Measurements from ENCODE around the gene ARSB.
"Not testable (repeated sequence)": the region's sequence is repeated elsewhere in the genome, so short reads cannot be mapped to it uniquely, and the experiment has no call there.

Gene ARSB

DNA sequence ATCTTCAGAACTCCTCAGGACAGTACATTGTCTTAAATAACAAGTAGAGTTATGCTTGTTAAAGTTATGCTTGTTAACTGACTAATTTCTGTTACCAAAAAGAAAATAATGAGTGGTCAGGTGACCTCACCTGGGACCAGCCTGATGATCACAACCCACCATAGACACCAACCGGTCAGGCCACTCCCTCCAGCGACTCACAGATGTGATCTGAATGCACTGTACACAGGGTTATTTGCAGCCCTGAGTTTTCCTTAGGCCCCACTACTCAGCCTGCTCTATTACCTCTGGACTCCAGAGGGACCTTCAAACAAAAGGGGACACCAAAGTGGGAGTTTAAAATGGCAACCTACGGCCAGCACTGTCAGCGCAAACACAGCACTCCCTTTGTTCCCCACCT, 55.3 kb downstream of the ARSB start:
- DNase-seq: no peak

DNA sequence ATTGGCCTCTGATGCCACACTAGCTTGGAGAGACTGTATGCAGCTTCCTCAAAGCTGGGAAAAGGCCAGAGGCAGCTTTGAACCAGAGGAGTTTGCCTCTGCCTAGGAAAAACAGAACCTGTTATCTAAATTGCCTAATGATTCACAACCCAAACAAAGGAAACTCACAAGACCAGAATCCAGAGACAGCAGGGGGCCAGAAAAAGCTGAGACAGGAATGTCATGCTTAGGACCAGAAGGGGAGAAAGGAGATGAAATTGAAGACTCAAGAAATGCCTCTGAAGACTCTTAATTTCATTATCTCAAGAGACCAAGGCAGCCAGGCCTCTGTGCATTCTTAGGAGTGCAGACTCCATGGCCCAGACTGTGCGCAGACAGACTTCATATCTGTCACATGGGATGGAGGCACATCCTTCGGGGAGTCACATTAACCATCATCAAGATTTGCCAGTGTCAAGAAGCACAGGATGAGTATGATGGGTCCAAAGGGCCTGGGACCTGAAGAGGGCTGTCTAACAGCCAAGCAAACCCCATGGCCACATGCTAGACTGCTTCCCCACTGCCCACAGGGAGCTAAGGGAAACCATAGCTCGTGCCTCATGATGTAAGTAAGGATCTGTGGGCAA, 57.3 kb downstream of the ARSB start:
- DNase-seq: no peak

DNA sequence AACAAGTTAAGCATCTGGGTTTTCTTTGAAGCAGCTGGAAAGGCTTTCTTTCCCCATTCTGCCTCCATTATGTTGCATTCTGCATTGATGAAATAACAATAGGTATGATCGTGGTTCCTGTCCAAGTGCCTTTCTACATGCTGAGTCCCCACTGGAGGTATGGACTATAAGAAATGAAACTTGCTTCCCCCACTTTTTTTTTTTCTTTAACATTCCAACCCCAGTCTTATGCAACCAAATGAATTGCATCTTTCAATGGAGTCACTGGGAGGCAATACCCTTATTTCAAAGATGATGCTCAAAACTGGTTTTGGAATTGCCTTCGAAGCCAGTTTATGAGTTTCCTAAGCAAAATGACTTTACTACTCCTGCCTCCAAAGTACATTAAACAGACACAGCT, 58.9 kb downstream of the ARSB start:
- DNase-seq: no peak

DNA sequence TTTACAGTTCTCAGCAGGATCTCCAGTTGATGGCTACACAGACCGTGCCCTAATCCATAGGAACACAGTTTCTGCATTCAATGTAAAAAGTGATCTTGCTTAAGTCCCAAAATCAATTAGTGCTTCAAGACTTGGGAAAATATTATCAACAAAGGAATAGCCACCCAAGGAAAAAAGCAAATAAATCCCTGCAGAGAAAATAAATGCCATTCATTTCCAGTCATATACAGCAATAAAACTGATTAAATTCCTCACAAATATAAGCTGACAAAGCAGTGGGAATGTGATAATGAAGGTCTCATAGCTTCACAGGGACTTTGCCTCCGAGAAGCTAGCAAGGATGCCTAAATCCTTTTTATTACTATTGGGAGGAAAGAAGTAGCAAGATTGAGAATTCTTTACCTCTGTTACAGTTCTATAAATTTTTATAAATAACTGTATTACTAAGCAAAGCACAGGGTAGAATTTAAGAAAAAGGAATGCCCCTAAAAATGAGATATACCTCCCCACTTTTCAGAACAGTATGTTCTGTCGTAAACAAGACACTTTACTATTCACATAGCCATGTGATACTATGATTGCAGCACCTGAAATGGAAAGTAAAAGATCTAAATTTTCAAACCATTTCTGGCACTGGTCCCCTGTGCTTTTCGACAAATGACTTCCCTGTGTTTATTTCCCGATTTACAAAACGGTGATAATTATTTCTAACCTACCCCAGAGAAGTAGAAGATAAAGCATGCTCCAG, 59.8 kb downstream of the ARSB start:
- DNase-seq: no peak

DNA sequence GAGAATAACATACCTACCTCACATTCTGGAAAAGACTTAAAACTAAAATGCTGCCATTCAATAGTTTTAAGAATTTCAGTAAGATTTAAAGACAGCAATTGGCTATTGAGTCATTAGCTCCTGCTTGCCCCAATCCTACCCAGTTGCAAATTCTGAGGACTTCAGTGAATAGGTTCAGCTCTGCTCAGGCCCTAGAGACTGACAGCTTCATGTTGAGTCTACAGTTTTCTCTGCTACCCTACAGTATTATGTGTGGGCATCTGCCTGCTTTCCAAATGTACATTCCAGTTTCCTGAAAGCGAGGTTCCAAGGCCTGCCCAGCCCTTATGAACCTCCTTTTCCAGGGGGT, 61.5 kb downstream of the ARSB start:
- DNase-seq: no peak

DNA sequence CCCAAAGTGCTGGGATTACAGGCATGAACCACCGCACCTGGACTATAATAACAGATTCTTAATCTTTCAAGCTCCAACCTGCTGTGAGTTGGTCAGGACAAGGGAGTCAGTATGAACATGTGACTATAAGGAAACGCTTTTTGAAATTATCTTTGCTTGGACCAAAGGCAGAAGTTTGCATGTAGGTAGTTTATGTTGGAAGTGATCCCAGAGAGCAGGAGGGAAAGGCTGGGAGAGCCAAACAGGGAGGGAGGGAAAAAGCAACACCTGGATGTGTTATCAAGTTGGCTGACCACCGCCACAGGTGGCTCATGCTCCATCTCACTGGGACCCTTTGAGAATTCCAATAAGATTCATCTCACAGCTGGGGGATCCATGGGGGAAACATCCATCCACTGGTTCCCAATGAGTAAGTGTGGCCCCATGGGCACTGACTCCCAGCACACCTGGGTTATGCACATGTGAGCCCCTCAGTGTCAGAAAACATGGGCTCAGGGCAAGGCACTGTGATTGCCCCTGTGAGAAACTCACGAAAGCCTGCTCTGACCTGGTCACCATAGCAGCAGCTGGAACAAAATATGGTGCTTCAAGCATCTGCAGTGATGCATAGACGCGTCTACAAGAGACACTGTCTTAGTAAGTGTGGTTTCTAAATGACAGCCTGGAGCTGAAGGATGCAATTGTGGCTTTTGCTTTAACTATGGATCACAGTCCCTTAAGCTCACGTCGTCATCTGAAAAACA, 62.1 kb downstream of the ARSB start:
- DNase-seq: no peak

DNA sequence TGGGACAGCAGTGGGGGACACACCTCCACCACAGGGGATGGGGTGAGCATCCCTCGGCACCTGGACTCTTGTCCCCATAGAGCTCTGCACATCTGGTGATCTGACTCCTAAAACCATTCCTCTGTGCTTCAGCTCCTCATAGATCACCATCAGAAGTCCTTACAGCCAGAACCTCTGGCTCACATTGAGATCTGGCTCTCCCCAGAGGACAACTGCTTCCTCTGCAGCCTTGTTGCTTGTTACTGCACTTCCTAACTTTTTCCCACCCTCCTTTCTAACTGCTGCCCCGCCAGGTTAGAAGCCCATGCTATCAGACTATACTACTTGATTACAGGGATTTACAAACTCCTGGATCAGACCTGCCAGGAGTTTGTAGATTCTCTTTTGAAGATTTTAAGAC, 64.5 kb downstream of the ARSB start:
- DNase-seq: no peak

DNA sequence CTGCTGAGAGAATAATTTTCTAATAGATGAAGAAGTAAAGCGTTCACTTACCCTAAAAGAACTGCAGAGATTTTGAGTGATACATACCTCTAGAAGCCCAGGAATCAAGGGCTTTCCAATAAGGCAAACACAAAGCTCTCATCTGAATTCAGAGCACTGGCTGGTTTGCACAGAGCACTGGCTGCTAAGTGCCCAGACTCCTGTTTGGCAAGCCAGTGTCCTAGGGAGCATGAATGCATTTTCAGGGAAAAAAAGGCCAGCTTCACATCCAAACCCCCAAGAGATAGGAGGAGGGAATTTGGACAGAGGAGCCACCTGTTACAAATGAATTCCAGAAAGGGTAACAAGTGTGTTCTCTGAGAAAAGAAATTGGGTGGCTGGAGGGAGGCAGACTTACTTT, 65.3 kb downstream of the ARSB start:
- DNase-seq: no peak

DNA sequence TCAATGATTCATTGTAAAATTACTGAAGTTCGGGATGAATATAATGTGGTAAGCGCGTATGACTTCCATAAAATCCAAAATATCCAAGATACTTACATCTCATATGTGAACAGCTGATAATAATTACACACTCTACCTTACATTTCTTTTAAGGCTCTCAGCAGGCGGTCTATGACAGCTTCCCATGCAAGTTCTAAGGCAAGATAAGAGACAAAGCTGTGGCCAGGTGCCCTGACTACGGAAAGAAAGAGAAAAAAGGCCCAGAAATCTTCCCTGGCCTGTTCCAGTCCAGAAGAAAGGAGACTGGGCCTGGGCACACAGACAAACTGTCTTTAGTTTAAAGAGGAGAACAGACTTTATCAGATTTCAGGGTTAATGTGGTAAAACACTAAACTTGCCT, 69.1 kb downstream of the ARSB start:
- DNase-seq: no peak

DNA sequence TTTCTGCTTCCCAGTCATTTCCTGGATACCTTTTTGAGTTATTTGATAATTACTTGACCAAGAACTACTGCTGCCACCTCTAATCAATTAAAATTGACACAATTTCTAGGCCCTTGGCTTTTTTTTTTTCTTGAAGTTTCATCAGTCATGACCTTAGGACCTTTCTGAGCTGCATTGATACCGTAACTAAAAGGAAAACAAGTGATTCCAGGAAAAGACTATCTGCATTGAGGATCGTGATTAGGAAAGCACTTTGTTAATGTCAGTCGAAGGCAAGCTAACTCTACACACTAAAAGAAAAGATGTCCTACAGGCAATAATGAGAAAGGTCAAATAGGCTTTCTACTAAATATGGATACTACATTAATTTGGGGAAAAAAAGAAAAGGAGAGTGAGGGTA, 69.9 kb downstream of the ARSB start:
- DNase-seq: no peak

DNA sequence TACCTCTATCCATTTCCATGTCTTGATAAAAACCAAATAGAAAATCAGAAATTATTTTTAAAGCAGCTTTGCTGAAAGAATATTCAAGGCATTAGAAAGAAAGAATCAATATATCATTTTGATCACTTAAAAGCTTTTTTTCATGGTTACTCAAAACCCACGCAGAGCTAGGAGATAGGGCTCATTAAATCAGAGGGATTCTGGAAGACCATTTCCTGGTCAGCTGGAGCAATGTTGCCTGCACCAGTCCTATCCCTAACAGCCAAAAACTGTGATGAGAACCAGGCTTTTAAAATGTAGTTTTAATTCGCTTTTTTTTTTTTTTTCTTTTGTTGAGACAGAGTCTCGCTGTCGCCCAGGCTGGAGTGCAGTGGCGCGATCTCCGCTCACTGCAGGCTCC, 72.3 kb downstream of the ARSB start:
- no peak for DNase-seq

DNA sequence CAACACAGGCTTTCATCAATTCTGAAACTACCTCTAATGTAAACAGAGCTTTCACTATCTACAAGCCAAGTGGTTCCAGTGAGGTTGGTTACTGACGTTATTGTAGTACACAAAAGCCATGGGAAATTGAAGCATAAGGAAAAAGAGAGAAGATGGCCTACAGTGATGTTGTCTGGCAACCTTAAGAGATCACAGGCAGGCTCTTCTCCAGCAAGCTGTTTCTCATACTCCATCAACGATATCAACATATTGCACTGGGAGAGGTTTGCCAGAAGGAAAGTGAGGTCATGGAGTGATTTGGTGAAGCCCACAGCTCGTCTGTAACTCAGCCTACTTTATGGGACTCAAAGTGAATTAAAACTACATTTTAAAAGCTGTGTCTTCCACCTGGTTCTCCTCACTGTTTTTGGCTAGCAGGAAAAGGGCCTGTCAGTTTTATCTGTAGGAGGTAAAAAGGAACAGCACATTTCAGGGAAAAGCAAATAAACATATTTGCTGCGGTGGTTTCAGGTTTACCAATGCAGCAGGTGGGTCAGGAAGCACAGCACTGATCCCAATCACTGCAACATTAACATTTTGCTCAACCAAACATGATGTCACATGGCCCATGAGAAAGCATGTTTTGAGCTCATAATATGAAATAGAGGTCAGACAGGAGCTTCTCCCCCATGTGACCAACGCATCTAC, 72.9 kb downstream of the ARSB start:
- DNase-seq: peak; percentile 32

DNA sequence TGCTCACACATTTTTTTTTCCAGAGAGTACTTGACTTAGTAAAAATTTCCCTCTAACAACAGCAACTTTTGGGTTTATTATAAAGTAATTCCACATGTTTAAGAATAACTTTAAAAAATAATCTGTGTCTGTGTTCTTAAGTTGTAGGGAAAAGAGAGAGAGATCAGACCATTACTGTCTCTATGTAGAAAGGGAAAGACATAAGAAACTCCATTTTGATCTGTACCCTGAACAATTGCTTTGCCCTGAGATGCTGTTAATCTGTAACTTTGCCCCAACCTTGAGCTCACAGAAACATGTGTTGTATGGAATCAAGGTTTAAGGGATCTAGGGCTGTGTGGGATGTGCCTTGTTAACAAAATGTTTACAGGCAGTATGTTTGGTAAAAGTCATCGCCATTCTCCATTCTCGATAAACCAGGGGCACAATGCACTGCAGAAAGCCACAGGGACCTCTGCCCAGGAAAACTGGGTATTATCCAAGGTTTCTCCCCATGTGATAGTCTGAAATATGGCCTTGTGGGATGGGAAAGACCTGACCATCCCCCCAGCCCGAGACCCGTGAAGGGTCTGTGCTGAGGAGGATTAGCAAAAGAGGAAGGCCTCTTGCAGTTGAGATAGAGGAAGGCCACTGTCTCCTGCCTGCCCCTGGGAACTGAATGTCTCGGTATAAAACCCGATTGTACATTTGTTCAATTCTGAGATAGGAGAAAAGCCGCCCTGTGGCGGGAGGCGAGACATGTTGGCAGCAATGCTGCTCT, 75.7 kb downstream of the ARSB start:
- DNase-seq: not testable (repeated sequence)

DNA sequence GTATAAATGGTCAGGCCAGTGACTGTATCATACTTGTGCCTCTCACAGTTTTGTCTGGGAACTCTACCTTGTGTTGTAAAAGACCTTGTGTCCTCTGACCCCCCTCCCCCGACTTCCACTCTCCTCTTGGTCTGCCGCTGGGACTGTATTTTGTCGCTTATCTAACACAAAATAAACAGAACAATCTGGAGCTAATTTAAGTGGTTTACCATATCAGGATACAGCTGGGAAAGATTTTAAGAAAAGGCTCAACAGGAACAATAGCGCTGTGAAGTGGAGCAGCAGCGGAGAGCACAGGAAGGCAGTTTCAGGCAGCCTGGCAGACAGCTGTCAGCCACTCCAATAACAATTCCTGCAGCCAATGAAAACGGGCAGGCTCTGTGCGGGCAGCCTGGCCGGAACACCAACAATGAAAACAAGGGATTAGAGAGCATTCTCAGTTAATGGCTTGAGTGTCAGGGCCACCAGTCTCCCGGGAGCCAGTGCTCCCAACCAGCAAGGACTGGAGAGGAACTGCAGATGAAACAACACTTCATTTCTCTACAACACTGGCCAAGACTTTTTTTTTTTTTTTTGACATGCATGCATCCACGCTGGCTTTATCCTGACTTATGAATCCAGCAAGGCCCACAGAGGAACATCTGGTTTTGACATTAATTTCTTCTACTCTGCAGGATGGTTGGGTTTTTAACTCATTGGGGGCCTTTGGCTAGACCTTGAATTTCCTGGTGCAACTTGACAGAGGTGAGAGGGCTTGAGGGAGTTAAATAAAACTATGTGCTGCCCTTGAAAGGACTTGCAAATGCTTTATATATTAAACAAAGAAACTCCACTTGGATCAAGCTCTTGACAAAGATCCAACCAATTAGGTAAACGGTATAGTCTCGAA, 76.7 kb downstream of the ARSB start:
- DNase-seq: peak; percentile 70

DNA sequence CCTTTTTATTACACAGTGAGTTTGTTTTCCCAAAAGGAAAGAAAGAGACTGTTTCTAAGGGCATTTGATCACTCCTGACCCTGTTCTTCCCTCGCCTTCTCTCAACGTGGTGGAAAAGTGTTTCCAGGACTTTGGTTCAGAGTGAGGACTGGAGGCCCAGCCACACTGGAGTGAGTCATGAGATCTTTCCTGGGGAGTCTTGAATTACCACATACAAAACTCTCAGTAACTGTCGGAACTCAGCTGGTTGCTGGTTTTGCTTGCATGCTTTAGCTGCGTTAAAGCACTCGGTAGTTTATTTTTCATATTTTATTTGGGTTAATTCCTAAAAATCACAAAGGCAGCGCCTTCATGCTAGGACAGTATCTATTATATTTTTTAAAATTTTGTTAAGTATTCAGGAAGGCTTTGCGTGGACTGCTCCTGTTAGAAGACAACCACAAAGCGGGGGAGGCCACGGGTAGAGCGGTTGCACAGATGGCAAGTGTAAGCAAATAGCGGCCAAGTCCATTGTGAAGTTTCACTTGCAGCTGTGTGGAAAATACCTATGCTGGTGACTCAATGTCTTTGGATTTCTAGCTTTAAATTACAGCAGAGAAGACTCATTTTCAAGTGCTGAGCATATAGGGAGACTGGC, 77.7 kb downstream of the ARSB start:
- DNase-seq: no peak

DNA sequence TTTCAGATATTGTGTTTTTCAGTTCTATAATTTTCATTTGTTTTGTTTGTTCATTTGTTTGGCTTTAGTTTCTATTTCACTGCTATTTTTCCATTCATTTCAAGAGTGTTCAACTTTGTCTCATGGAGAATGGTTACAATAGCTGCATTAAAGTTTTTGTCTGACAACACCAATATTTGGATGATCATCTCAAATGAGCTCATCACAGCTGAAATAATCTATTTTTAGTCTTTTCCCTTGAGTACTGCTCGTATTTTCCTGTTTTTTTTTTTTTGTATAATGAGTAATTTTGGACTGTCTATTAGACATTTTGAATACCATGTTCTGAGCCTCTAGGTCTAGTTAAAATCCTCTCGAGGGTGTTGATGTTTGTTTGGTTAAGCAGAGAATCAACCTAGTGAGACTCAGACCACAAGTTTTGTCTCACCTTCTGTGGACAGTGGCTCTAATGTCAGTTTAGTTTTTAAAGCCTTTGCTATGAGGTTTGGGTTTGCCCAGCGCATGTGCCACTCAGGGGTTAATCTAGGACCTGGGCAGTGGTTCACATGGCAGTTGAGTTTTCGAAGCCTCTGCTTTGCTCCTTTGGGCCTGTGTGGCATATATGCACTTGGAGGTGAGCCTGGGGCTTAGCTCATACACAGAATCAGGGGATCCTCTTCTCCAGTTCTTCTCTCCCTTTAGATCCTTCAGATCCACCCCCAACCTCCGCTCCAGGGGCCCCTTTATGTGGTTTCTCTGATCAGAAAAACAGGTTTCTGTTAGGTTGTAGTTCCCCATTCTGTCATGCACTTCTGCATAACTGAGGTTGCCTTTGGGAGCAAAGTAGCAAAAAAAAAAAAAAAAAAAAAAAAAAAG, 79.8 kb downstream of the ARSB start:
- no peak for DNase-seq

DNA sequence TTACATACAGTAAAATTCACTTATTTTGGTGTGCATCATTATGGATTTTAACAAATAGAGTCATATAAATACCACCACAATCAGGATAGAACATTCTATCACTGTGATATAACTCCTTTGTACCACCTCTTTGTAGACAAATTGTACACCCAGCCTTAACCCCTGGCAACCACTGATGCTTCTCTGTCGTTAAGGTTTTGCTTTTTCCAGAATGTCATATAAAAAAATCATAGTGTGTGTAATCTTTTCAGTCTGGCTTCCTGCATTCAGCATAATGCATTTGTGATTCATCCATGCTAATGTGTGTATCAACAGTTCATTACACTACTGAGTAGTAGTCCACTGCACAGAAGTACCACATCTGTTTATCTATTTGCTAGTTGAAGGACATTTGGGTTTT, 81.2 kb downstream of the ARSB start:
- no peak for DNase-seq

DNA sequence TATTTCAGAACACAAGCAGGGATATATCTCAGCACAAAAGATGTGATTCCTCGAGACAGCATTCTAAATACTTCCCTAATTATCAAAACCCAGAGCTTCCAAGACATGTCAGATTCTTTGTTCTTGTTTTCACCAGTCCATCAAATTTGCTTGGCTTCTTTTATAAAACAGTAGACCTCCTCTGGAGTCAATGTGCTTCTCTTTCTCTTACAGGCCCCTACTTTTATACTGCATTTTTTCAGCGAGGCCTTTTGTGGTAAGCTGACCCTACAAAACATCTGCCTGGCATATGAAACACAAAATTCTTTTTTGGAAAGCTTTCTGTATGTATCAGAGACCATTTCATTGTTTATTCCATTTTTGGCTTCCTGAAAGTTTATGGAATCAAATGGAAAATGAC, 81.8 kb downstream of the ARSB start:
- no peak for DNase-seq

DNA sequence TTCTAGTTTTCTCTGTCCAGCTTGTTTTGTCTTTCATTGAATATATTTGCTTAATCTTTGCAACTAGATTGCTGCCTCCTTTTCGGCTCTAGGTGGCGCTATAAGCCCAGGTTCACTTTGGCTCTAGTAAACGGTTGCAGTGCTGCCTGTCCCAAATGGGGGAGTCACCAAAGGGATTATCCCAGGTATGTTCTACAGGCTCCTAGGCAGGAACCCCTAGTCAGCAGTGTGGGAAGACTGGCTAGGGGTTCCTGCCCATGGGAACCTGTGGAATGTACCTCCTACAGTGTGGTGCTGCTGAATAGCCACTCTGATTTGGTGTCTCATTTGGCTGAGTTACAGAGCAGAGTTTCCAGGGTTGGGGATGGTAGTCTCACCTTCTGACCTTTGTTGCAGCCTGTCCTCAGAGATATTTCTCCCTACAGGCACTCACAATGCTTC, 85.2 kb downstream of the ARSB start:
- DNase-seq: peak; percentile 33

DNA sequence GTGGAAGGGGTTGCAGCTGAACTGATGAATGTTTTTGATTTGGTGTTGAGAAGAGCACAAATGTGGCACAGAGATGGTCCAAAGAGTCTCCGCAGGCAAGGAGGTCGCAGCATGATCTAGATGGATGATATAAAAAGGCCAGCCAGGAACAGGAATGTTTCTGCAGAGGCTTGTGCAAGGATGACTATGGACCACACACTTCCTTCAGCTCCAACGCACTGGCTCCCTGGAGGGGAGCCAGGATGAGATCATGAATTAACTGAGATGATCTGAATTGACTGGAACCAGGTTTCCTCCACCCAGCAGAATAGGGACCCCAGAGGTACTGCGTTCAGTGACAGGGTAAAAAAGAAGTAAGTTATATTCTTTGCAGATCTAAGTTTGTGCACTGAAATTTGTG, 89.0 kb downstream of the ARSB start:
- no peak for DNase-seq
